ENCODE data around the gene LZTR1.

The LZTR1 gene

GRCh38 chr22:20943104-20943933 lies 38.8 kb upstream of the LZTR1 start:
- TF ChIP-seq CTCF (IDR thresholded peaks at IDR 0.05), result no peak

- TF ChIP-seq CTCF (IDR thresholded peaks at IDR 0.05), result no peak
Measured at GRCh38 chr22:20944042-20944441, 38.1 kb upstream of the LZTR1 start.

DNA sequence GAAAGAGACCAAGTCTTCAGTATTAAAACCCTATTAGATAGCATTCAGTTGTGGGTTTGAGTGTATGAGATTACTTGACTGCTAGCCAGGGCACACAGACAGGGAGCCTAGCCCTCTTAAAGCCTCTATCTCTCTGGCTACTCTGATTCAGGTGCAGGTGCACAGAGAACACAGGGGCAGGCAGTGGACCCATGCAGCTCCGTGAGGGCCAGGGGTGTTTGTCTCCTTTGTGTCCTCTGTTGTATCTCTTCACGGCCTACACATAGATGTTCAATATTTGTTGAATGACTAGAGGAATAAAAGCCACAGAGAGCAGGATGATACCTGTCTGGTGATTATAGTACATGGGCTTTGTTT lies 36.5 kb upstream of the LZTR1 start:
- no peak for TF ChIP-seq CTCF (IDR thresholded peaks at IDR 0.05)

DNA sequence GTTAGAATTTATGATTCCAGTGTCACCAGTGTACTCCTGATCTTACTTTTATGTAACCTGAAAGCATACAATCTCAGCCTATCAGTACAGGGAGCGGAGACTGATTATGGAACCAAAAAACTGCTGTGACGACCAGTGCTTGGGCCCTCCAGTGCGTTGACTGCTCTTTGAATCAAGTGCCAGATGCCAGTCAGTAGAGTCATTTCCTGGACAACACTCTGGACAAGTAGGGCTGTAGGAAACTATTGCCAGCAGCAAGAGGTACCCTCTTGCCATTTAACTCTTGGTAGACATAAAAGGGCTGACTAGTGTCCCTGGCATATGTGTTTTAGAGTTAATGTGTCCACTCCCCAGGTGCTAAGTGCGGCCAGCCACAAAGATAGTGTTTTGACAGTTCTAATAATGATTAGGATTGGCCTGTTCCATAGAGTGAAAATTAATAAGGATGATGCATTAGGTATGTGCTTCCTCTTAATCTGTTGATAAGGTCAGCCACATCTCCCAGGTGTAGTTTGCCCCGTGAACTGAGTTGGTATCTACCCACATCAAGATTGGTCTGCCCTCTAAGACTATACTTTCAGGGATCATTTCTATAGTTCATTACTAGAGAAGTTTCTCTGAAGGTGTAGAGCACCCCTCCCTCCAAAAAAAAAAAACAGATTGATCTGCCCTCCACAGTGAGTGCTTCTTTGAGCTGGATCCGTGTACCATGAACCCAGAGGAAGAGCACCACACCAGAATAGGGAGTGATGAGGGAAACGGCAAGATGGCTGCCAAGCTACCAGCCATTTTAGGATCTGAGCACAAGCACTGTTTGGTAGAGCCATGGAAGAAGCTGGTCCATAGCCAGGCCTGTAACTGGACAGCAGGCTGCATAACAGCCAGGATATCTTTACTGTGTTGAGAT lies 35.8 kb upstream of the LZTR1 start:
- TF ChIP-seq CTCF (IDR thresholded peaks at IDR 0.05), result no peak

GRCh38 chr22:20946991-20947390 lies 35.1 kb upstream of the LZTR1 start:
- no peak for TF ChIP-seq CTCF (IDR thresholded peaks at IDR 0.05)

DNA sequence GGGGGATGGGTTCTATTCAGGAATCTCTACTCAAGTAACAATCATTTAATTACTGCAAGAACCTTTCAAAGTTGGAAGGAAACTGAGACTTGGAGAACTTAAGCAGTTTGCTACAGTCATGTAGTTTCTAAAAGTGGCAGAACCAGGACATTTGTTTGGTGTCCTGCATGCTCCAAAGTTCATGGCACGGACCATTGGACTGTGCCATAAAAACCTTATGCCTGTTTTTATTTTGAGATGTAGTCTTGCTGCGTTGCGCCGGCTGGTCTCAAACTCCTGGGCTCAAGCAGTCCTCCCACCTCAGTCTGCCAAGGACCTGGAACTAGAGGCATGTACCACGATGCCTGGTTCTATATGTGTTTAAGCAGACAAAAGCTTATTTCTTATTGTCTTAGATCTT lies 33.6 kb upstream of the LZTR1 start:
- no peak for TF ChIP-seq CTCF (IDR thresholded peaks at IDR 0.05)

GRCh38 chr22:20948989-20949388 lies 33.1 kb upstream of the LZTR1 start:
- no peak for TF ChIP-seq CTCF (IDR thresholded peaks at IDR 0.05)
